CD14-positive monocyte (primary cell): ENCODE data around the gene IDH2. TPM values are rescaled to one million over a fixed set of nuclear protein-coding genes. Genes with fewer than 3 reads are reported as not detected.

Experiments
- DNase-seq, 3 donors: peaks; one replicate each; pipeline ENCODE4 v3.0.0-alpha.2; 2011 to 2022
- H2AFZ ChIP-seq: 2 replicates; pipeline ENCODE4 v1.6.0; 2012; ENCODE audit warnings: mild to moderate bottlenecking, low read depth, low read length, inconsistent platforms; ENCODE audit not compliant: insufficient read depth, poor library complexity, severe bottlenecking
- H3K27ac ChIP-seq, 2 donors: 1 replicate in 1 of 2; 2 replicates in 1 of 2; pipeline ENCODE4 v1.5.1; 2012 to 2013; ENCODE audit warnings: low read length in 2 of 2, control low read depth in 1 of 2, inconsistent platforms in 1 of 2, low read depth in 1 of 2, mild to moderate bottlenecking in 1 of 2
- H3K27me3 ChIP-seq, 2 donors: one replicate each; pipeline versions ENCODE4 v1.6.0 to v1.6.1; 2011 to 2013; ENCODE audit warnings: low read length in 2 of 2; ENCODE audit not compliant: control insufficient read depth in 2 of 2, insufficient read depth in 2 of 2
- H3K36me3 ChIP-seq, 2 donors: replicated peaks in 1 of 2; 1 replicate in 1 of 2; 2 replicates in 1 of 2; pipeline versions ENCODE4 v1.5.1 to v1.6.1; 2012 to 2013; ENCODE audit warnings: low read length in 2 of 2, control low read depth in 1 of 2, inconsistent platforms in 1 of 2, mild to moderate bottlenecking in 1 of 2; ENCODE audit not compliant: insufficient read depth in 2 of 2, control insufficient read depth in 1 of 2
- H3K4me1 ChIP-seq, 2 donors: 1 replicate in 1 of 2; 2 replicates in 1 of 2; pipeline versions ENCODE4 v1.5.1 to v1.6.1; 2012 to 2013; ENCODE audit warnings: low read length in 2 of 2, control low read depth in 1 of 2, inconsistent platforms in 1 of 2, mild to moderate bottlenecking in 1 of 2, moderate library complexity in 1 of 2; ENCODE audit not compliant: insufficient read depth in 2 of 2, control insufficient read depth in 1 of 2
- H3K4me2 ChIP-seq: replicated peaks from 2 replicates; pipeline ENCODE3; 2012; ENCODE audit warnings: low read length, moderate library complexity, mild to moderate bottlenecking; ENCODE audit not compliant: poor library complexity, severe bottlenecking; ENCODE audit errors: extremely low read depth
- H3K4me3 ChIP-seq, 3 experiments: fragments of 200-600 bp in 1 of 3; sonication (generic) in 1 of 3; replicated peaks in 1 of 3; 1 replicate in 2 of 3; 2 replicates in 1 of 3; pipeline ENCODE4 v1.5.1; 2011 to 2013; ENCODE audit warnings: low read length in 3 of 3, mild to moderate bottlenecking in 3 of 3, control low read depth in 2 of 3, low read depth in 2 of 3, inconsistent platforms in 1 of 3, moderate library complexity in 1 of 3
- H3K79me2 ChIP-seq: 2 replicates; pipeline ENCODE4 v1.6.0; 2012; ENCODE audit warnings: mild to moderate bottlenecking, control low read depth, inconsistent platforms, low read length, moderate library complexity; ENCODE audit not compliant: insufficient read depth
- H3K9ac ChIP-seq: 2 replicates; pipeline ENCODE4 v1.6.0; 2017; ENCODE audit warnings: low read length, mild to moderate bottlenecking; ENCODE audit not compliant: insufficient read depth, poor library complexity, severe bottlenecking
- H3K9me3 ChIP-seq, 2 donors: replicated peaks in 1 of 2; 1 replicate in 1 of 2; 2 replicates in 1 of 2; pipeline versions ENCODE4 v1.5.1 to v1.6.1; 2012 to 2013; ENCODE audit warnings: low read length in 2 of 2, control low read depth in 1 of 2; ENCODE audit not compliant: control insufficient read depth in 1 of 2, insufficient read depth in 1 of 2
- H4K20me1 ChIP-seq: 2 replicates; pipeline ENCODE4 v1.6.0; 2012; ENCODE audit warnings: mild to moderate bottlenecking, low read length, control low read depth, moderate library complexity; ENCODE audit not compliant: insufficient read depth
- H3K27ac Mint-ChIP-seq, 7 donors: one replicate each; pipeline ENCODE4 v1.8.0; 2020; ENCODE audit warnings: mild to moderate bottlenecking in 7 of 7, mixed read lengths in 7 of 7, moderate library complexity in 6 of 7, inconsistent platforms in 2 of 7
- H3K27me3 Mint-ChIP-seq, 3 donors: one replicate each; pipeline ENCODE4 v1.8.0; 2021 to 2022; ENCODE audit warnings: low read depth in 3 of 3, mild to moderate bottlenecking in 3 of 3, mixed read lengths in 3 of 3, moderate library complexity in 3 of 3, inconsistent platforms in 1 of 3
- H3K36me3 Mint-ChIP-seq, 2 donors: one replicate each; pipeline ENCODE4 v1.8.0; 2020; ENCODE audit warnings: mixed read lengths in 2 of 2, inconsistent platforms in 1 of 2, mild to moderate bottlenecking in 1 of 2
- H3K4me1 Mint-ChIP-seq: one replicate; pipeline ENCODE4 v1.8.0; 2020; ENCODE audit warnings: mild to moderate bottlenecking, mixed read lengths
- H3K4me3 Mint-ChIP-seq, 2 donors: one replicate each; pipeline ENCODE4 v1.8.0; 2020; ENCODE audit warnings: mild to moderate bottlenecking in 2 of 2, mixed read lengths in 2 of 2, moderate library complexity in 1 of 2
- H3K9me3 Mint-ChIP-seq, 7 donors: one replicate each; pipeline ENCODE4 v1.8.0; 2020 to 2022; ENCODE audit warnings: mixed read lengths in 7 of 7, mild to moderate bottlenecking in 6 of 7, moderate library complexity in 6 of 7, inconsistent platforms in 2 of 7
- WGBS: methylation state at CpG from one replicate; pipeline ENCODE4 v1.1.5; 2013; ENCODE audit warnings: missing lambda C conversion rate; ENCODE audit not compliant: insufficient coverage; 5-methylcytosine and 5-hydroxymethylcytosine counted together
- intact Hi-C, 2 donors: fragments of 100-400 bp; cut with micrococcal nuclease; formaldehyde crosslinking; loops; one replicate each; pipeline versions ENCODE4 v1.15.0 to v1.15.1; 2023
- polyA plus RNA-seq, 3 donors: library from polyadenylated mRNA; depleted of rRNA in 1 of 3; unstranded in 2 of 3; stranded (reverse) in 1 of 3; fragments of 300-500 nt in 2 of 3; fragments of >200 nt in 1 of 3; fragmentation: Illumina TruSeq in 2 of 3; gene quantifications; 1 replicate in 2 of 3; 2 replicates in 1 of 3; pipeline ENCODE4 v1.2.3, GENCODE V29; 2012 to 2021
- TF ChIP-seq, protein P1 (sequence below): fragments of 200-600 bp; IDR thresholded peaks from one replicate; pipeline ENCODE4 v1.8.0; 2022; ENCODE audit warnings: antibody characterized with exemption, mild to moderate bottlenecking

Gene IDH2
- polyA plus RNA-seq, 3 donors, result 40.6 to 115 (median 82.2) TPM

DNA sequence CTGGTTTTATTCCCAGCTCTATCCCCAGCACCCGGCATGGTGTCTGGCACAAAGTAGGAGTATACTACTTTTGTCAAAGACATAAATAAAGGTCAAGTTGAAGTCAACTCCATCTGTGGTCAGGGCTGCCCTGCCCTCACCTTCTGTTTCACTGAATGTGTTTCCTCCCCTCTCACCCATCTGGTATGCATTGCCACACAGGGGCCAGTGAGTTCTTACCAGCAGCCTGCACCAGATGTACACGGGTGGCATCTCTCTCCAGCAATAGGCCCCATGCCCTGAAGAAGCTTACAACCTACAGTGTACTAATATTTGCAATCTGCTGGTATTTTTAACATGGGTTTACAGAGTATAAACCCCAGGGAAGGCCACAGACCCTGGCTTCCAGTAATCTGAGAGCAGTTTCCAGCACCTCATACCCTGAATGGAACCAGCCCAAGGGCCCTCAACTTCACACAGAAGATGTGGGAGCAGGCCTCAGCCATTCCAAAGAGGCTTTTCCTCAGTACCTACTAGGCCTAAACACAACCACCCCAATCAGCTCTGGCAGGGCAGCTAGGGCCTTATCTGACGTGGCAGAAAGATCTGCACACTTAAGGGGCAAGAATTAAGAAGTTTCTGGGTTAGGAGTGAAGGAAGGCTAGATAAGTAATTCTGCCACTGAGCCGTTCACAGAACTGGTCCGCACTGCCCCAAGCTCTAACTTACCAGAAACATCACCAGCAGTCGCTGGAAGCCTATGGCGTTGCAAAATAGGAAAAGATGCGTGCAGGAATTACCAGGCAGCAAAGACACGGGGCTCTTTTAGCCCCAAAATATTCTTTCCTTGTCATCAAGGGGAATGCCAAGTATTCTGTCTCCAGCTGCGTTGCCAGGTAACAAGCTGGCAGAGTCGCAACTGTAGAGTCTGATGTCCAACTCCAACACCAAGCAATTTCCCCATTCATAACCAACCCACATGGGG is 2.1 kb downstream of the IDH2 start:
- peaks cover 0 to 2% of the 10 kb centered on the region in 2 donors for H3K27me3 ChIP-seq
- peaks cover 39 to 56% of the 10 kb centered on the region in 2 donors for H3K4me1 ChIP-seq
- H3K9ac ChIP-seq, result no peak overlapping the region
- DNase-seq, result peak in 2 of 3 donors; percentile 12 to 28
- no peak overlapping the region for H2AFZ ChIP-seq
- no peak overlapping the region for H3K4me2 ChIP-seq
- Mint-ChIP-seq H3K4me1 (peaks cover 60% of the 10 kb centered on the region), H3K27ac (peak overlapping the region in 4 of 7 donors; percentile 24 to 80 (median 68)), H3K9me3 (peaks cover 0 to 2% (median 0%) of the 10 kb centered on the region in 7 donors), H3K4me3 (peak overlapping the region in 1 of 2 donors; percentile 92), H3K27me3 (peaks cover 11 to 19% (median 17%) of the 10 kb centered on the region in 3 donors), H3K36me3 (peaks cover 4 to 14% of the 10 kb centered on the region in 2 donors)
- no peaks in the 10 kb centered on the region for H3K9me3 ChIP-seq
- H3K36me3 ChIP-seq, result no peaks in the 10 kb centered on the region
- WGBS, result 57% methylated on average over 3 of the region's 11 CpGs
- peak overlapping the region in 1 of 2 donors; percentile 40 for H3K27ac ChIP-seq
- TF ChIP-seq, protein P1, sequence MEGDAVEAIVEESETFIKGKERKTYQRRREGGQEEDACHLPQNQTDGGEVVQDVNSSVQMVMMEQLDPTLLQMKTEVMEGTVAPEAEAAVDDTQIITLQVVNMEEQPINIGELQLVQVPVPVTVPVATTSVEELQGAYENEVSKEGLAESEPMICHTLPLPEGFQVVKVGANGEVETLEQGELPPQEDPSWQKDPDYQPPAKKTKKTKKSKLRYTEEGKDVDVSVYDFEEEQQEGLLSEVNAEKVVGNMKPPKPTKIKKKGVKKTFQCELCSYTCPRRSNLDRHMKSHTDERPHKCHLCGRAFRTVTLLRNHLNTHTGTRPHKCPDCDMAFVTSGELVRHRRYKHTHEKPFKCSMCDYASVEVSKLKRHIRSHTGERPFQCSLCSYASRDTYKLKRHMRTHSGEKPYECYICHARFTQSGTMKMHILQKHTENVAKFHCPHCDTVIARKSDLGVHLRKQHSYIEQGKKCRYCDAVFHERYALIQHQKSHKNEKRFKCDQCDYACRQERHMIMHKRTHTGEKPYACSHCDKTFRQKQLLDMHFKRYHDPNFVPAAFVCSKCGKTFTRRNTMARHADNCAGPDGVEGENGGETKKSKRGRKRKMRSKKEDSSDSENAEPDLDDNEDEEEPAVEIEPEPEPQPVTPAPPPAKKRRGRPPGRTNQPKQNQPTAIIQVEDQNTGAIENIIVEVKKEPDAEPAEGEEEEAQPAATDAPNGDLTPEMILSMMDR, result no peak
- H3K4me3 ChIP-seq, result no peak overlapping the region
- intact Hi-C loops, result no loop called here
- peaks cover 42% of the 10 kb centered on the region for H4K20me1 ChIP-seq
- H3K79me2 ChIP-seq, result peaks cover 70% of the 10 kb centered on the region

DNA sequence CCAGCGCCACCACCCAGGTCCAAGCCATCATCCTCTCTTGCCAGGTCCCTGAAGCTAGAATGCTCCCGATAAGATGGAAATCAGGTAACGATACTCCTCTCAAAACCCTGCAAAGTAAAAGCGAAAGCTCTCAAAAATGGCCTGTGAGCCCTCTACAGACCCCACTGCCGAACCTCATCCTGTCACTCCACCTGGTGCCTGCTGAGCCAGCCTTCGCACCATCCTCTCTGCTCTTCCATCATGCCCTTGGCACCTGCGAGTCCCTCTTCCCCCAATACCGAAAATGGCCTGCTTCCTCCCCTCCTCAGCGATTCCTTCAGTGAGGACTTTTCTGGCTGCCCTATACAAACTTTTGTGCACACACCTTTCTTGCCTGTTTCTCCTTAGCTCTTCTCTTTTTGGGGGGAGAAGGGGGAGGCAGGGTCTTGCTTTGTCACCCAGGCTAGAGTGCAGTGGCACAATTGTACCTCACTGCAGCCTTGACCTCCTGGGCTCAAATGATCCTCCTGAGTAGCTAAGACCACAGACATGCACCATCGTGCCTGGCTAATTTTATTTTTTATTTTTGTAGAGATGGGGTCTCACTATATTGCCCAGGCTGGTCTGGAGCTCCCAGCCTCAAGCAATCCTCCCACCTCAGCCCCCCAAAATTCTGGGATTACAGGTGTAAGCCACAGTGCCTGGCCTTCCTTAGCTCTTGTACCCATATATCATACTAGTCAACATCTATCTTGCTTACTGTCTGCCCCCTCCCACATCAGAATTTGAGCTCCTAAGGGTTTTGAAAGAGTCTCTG is 3.0 kb downstream of the IDH2 start:
- peaks cover 43% of the 10 kb centered on the region for H4K20me1 ChIP-seq
- H3K27ac ChIP-seq, result peak overlapping the region in 1 of 2 donors; percentile 40
- DNase-seq, result no peak
- TF ChIP-seq, protein P1, result no peak
- no peak overlapping the region for H3K4me2 ChIP-seq
- peaks cover 4 to 18% of the 10 kb centered on the region in 2 donors for H3K36me3 Mint-ChIP-seq
- intact Hi-C loops, result no loop called here
- peaks cover 0 to 2% of the 10 kb centered on the region in 2 donors for H3K36me3 ChIP-seq
- H3K4me1 ChIP-seq, result peaks cover 39 to 56% of the 10 kb centered on the region in 2 donors
- peak overlapping the region in 4 of 7 donors; percentile 54 to 73 (median 58) for H3K27ac Mint-ChIP-seq
- H3K9ac ChIP-seq, result no peak overlapping the region
- peaks cover 0 to 2% (median 0%) of the 10 kb centered on the region in 7 donors for H3K9me3 Mint-ChIP-seq
- WGBS, result 96% methylated on average over 6 of the region's 10 CpGs
- H3K27me3 ChIP-seq, result peaks cover 0 to 2% of the 10 kb centered on the region in 2 donors
- H3K4me3 Mint-ChIP-seq, result no peak overlapping the region
- H3K79me2 ChIP-seq, result peaks cover 79% of the 10 kb centered on the region
- peaks cover 4 to 17% (median 11%) of the 10 kb centered on the region in 3 donors for H3K27me3 Mint-ChIP-seq
- H3K4me3 ChIP-seq, result no peak overlapping the region
- no peaks in the 10 kb centered on the region for H3K9me3 ChIP-seq
- peaks cover 61% of the 10 kb centered on the region for H3K4me1 Mint-ChIP-seq
- H2AFZ ChIP-seq, result no peak overlapping the region
